GM19238 (cell line): ENCODE data around the gene STX5.
"Not testable (repeated sequence)": the region's sequence is repeated elsewhere in the genome, so short reads cannot be mapped to it uniquely, and the experiment has no call there.

Experiments used
- DNase-seq: peaks from one replicate; pipeline ENCODE4 v3.0.0; 2011; ENCODE audit warnings: low spot score; ENCODE audit not compliant: insufficient read length

STX5 gene

DNA sequence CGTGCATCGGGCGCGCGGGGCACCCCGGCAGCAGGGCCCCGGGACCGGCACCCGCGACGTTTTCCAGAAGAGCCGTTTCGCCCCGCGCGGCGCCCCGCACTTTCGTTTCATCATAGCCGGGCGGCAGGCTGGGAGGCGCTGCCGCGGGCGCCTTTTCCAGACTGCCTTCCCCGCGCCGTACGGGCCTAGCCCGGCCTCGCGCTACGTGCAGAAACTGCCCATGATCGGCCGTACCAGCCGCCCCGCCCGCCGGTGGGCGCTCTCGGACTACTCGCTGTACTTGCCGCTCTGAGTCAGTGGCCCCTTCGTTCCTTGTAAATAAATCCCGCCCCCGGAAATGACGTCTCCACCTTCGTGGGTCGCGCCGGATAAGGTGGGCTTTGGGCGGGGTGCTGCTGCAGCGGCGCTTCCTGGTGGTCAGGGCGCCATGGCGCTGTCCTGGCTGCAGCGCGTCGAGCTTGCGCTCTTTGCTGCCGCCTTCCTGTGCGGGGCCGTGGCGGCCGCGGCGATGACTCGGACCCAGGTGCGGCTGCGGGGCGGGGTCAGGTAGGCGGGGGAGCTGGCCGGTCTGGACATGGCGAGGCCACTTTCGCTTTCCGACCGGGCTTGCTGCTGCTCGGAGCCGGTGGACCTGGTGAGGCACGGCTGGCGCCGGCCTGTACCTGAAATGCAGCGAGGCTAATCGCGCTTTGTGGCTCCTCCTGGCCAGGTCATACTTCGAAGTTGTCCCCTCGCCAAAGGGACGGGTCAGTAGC lies 44.7 kb downstream of the STX5 start, which contains the start of gene TMEM179B:
TMEM179B (plus strand) TSS at position 398 of the 755 bp plus-strand sequence; CDS start at position 428, 30 bp downstream.
- peak; percentile 93 for DNase-seq

DNA sequence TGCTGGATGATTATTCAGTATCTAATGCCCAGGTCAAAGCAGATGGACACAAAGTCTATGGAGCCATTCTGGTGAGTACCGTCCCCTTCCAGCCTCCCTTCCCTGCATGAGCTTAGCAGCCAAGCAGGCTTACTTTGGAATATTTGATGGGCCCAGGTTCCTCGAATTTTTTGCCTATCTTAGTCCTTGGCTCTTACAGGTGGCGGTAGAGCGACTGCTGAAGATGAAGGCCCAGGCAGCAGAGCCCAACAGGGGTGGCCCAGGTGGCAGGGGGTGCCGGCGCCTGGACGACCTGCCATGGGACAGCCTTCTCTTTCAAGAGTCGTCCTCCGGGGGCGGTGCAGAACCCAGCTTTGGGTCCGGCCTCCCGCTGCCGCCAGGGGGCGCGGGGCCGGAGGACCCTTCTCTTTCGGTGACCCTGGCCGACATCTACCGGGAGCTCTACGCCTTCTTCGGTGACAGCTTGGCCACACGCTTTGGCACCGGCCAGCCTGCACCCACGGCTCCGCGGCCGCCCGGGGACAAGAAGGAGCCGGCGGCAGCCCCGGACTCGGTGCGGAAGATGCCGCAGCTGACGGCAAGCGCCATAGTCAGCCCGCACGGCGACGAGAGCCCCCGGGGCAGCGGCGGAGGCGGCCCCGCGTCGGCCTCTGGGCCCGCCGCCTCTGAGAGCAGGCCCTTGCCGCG lies 45.4 kb downstream of the STX5 start:
- DNase-seq, result peak; percentile 90

DNA sequence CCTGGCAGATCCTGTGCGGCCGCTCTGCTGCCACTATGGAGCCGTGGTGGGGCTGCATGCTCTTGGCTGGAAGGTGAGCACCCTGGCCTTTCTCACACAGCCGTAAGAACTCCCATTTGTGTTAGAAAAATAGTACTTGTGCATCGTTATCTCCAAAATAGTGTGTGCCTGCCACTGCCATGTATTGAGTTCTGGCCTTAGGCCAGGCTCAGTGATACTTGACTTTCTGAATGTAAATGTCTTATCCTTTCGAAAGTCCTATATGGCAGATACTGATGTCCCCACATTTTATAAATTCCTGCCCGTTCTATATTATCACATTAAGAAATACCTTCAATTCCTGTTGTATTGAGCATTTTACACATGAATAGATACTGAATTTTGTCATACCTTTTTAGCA lies 49.1 kb downstream of the STX5 start:
- DNase-seq, result no peak

DNA sequence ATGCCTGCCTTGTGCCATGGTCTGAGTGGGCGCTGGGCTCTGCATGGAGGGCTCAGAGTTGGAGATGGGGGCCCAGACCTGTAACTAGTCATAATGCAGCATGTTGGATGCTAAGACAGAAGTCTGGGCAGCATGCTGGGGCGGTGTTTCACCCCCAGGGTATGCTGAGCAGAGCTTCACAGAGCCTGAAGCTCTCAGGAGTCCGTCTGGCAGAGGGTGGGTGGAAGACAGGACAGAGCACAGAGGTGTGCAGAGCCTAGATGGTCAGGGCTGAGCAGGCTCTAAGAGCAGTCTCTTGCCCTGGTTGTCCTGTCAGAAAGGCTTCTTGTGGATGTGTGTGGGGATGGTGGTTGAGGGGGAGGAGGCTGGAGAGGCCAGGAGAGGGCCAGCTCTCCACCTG lies 53.4 kb downstream of the STX5 start:
- DNase-seq, result no peak

DNA sequence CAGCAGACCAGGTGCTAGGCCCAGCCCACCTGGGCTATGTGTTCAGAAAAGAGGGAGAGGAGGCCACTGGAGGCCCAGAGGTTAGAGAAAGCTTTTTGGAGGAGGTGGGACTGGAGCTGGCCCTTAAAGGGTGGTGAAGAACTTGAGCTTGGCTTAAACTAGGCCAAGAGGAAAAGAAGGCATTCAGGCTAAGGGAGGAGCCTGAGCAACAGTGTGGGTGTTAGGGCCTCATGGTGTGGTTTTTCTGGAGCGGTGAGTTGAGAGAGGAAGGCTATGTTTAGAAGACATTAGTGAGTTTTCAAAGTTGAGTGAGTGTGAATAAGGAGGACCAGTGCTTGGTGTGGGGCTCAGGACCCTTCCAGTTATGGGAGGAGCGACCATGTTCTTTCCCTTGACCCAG lies 54.5 kb downstream of the STX5 start:
- no peak for DNase-seq

DNA sequence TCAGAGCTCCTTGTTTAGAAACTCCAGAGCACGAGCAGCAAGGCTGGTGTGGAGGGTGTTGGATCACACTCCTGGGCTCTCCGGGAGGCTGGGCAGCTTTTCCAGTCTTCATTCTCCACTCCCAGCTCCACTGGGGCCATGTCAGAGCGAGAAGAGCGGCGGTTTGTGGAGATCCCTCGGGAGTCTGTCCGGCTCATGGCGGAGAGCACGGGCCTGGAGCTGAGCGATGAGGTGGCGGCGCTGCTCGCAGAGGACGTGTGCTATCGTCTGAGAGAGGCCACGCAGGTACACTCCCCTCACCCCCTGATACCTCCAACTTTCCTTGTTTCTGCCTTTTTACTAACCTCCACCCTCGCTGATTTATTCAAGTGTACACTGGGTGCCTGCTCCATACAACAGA lies 56.2 kb downstream of the STX5 start:
- DNase-seq, result no peak

DNA sequence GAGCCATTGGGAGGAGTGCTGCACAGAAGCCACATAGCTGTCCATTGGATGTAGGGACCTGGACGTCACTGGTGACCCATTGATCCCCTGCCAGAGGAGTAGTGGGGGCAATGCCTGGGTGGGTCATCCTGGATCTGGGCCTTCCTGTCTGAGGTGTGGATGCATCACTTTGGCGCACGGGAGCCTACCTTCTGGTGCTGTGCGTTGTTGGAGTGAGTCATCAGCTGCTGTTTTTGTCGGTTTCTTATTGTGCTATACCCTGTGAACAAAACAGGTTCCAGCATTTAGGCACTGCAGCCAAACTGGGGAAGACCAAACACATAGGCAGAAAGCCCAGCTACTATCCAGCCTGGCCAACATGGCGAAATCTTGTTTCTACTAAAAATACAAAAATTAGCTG lies 57.4 kb downstream of the STX5 start:
- no peak for DNase-seq

DNA sequence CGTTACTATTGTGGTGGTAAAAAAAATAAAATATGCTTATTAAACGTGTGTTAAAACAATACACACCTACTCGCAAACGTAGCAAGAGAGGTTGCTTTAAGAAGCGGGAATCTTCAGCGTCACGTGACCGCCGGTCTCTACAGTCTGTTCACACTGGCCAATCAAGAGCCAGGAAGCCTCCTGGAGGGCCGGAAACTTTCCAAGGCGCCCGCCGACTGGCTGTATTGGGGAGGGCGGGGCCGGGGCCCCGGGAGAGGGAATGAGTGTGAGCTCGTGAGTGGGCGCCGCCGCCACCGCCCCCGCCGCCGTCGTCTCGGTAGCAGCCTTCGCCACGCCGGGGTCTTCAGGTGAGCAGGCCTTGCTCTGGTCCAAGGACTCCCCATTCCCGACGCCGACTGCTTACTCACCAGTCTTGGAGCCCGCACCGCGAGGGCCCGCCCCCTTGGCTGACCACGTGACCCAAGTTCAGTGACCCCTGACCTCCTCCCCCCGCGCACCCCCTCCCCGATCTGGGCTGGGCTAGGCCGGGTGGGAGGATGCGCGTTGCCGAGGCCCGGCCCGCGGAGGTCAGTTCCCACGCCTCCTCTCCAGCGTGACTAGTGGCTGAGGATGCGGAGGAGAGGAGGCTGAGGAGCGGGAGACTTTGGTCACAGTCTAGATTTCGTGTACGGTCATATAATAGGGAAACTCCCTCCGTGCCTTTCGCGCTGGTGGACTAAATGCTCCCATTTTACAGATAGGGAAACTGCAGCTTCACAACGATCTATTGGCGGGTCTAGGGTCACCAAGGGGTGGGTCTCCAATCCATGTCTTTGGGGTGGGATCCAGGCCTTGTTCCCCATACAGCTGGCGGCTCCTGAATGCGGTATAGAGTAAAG lies 60.5 kb downstream of the STX5 start, which contains the start of gene TAF6L:
TAF6L (plus strand) TSS at position 253 of the 878 bp plus-strand sequence. CDS start 4,388 bp downstream, outside the sequence.
- DNase-seq, result peak; percentile 88

DNA sequence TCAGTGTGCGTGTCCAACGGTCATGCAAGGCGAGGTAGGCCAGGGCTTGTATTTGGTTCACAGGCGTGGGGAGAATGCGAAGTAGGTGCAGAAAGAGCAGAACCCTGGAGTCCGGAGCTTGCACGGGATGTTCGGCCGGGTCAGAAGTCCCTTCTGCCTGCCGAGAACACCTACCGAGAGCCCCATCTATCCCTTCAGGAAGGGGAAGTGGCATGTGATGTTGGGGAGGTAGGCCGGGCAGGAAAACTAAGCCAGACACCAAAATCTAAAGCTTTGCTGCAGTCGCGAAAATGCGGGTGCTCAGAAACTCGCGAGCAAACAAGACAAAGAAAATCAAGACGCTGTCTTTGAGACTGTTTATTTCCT lies 61.1 kb downstream of the STX5 start:
- DNase-seq, result no peak

DNA sequence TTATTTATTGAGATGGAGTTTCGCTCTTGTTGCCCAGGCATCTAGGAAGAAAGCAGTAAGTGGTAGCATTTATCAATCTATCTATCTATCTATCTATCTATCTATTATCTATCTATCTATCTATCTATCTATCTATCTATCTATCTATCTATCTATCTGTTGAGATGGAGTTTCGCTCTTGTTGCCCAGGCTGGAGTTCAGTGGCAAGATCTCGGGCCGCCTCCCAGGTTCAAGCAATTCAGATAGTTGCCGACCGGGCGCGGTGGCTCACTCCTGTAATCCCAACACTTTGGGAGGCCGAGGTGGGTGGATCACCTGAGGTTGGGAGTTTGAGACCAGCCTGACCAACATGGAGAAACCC lies 71.0 kb downstream of the STX5 start:
- not testable (repeated sequence) for DNase-seq

DNA sequence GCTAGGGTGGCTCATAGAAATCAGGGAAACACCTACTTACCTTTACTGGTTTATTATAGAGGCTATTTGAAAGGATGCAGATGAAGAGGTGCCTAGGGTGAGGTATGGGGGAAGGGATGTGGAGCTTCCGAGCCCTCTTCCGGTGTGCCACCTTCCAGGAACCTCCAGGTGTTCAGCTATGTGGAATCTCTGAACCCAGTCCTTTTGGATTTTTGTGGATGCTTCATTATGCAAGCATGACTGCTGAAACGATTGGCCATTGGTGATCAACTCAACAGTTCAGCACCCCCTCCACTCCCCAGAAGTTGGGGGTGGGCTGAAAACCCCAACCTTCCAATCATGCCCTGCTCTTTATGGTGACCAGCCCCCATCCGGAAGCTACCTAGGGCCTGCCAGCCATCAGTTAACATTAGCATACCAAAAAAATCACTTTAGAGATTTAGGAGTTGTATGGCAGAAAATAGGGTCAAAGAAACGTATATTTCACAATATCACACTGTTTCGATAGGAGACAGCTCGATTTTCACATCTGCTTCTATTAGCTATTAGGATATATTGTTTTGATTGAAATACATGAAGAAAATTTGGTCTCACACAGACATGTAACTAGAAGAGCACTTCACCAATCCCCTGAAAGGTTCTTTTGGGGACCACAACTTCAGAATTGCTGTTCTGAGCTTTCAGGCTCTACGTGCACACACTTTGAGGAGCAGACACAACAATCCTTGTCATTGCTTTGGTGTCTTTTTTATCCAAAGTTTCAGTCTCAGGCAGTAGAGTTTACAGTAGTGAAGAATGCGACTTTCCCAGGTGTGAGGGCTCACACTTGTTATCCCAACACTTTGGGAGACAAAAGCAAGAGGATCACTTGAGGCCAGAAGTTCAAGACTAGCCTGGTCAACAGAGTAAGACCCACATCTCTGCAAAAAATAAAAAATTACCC lies 73.7 kb downstream of the STX5 start:
- DNase-seq, result no peak
